ENCODE results near the gene CDKN2A.

CDKN2A gene

DNA sequence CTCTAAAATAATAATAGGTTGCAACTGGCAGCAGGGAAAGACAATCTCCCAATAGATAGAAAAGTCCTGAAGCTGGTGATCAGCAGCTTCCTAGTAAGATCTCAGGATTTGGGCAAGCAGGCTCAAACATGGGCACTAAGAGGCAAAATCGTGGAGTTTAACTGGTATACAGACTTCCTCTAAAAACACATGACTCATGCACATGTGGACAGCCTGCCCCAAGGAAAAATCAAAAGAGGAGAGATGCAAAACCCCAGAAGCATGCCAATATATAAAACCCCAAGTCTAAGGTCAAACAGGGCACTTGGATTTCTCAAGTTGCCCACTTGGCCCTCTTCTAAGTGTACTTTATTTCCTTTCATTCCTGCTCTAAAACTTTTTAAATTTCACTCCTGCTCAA lies 62.8 kb downstream of the CDKN2A start:
- peak; percentile 13; the same call in 1 of the 2 replicates for TF ChIP-seq SPI1 (IDR thresholded peaks at IDR 0.05; ENCODE audit: borderline replicate concordance, low read depth)
- no peak for TF ChIP-seq POLR2AphosphoS5 (IDR thresholded peaks at IDR 0.05; ENCODE audit: low read depth)
- H3K4me3 ChIP-seq (replicated peaks; ENCODE audit: insufficient read depth, low read length), result no peak overlapping the region
- no peak for DNase-seq (ENCODE audit: low read depth in 1 of 2, low spot score in 1 of 2)
- H3K27ac ChIP-seq (replicated peaks), result no peak overlapping the region
- no peaks in the 10 kb centered on the region for H3K27me3 ChIP-seq (ENCODE audit: insufficient read depth, poor library complexity, severe bottlenecking)

DNA sequence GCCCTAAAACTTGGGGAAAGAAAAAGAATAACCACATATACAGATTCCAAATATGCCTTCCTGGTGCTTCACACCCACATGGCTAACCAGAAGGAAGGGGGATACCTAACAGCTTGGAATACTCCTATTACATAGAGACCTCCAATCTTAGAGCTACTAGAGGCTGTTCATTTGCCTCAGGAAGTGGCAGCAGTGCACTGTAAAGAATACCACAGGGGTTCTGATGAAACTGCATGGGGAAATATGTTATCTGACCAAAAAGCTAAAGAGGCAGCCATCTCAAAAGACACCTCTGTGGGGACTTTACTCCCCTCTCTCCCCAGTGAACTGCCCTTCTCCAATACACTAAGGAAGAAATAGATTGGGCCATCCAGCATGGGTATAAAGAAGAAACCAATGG lies 66.4 kb downstream of the CDKN2A start:
- Histone ChIP-seq H3K27ac (replicated peaks) (no peak overlapping the region), H3K27me3 (ENCODE audit: insufficient read depth, poor library complexity, severe bottlenecking) (no peaks in the 10 kb centered on the region), H3K4me3 (replicated peaks; ENCODE audit: insufficient read depth, low read length) (no peak overlapping the region)
- no peak for TF ChIP-seq GABPA (IDR thresholded peaks at IDR 0.05; ENCODE audit: low read depth)
- TF ChIP-seq, protein P1, sequence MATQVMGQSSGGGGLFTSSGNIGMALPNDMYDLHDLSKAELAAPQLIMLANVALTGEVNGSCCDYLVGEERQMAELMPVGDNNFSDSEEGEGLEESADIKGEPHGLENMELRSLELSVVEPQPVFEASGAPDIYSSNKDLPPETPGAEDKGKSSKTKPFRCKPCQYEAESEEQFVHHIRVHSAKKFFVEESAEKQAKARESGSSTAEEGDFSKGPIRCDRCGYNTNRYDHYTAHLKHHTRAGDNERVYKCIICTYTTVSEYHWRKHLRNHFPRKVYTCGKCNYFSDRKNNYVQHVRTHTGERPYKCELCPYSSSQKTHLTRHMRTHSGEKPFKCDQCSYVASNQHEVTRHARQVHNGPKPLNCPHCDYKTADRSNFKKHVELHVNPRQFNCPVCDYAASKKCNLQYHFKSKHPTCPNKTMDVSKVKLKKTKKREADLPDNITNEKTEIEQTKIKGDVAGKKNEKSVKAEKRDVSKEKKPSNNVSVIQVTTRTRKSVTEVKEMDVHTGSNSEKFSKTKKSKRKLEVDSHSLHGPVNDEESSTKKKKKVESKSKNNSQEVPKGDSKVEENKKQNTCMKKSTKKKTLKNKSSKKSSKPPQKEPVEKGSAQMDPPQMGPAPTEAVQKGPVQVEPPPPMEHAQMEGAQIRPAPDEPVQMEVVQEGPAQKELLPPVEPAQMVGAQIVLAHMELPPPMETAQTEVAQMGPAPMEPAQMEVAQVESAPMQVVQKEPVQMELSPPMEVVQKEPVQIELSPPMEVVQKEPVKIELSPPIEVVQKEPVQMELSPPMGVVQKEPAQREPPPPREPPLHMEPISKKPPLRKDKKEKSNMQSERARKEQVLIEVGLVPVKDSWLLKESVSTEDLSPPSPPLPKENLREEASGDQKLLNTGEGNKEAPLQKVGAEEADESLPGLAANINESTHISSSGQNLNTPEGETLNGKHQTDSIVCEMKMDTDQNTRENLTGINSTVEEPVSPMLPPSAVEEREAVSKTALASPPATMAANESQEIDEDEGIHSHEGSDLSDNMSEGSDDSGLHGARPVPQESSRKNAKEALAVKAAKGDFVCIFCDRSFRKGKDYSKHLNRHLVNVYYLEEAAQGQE (IDR thresholded peaks at IDR 0.05; ENCODE audit: insufficient replicate concordance, low read depth), result no peak
- DNase-seq (ENCODE audit: low read depth in 1 of 2, low spot score in 1 of 2), result no peak

DNA sequence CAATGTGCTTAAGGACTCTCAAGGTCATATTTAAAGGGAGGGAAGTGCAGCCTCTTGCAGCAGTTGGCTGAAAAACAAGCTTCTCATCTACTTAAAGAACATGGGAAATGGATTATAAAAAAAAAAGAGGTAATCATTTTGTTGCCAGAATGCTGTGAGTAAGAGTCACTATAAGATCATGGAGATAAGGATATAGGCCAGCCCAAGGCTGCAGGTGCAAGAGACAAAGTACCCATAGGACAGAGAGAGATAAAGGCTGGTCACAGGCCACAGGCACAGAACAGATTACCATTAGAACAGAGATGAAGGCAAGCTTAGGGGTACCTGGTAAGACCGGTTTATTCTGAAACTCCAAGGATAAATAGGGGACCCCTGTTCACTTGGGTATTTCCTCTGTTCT lies 70.5 kb downstream of the CDKN2A start:
- Histone ChIP-seq H3K27me3 (ENCODE audit: insufficient read depth, poor library complexity, severe bottlenecking) (no peaks in the 10 kb centered on the region), H3K27ac (replicated peaks) (no peak overlapping the region), H3K4me3 (replicated peaks; ENCODE audit: insufficient read depth, low read length) (no peak overlapping the region)
- DNase-seq (ENCODE audit: low read depth in 1 of 2, low spot score in 1 of 2), result no peak
- TF ChIP-seq, protein P2, sequence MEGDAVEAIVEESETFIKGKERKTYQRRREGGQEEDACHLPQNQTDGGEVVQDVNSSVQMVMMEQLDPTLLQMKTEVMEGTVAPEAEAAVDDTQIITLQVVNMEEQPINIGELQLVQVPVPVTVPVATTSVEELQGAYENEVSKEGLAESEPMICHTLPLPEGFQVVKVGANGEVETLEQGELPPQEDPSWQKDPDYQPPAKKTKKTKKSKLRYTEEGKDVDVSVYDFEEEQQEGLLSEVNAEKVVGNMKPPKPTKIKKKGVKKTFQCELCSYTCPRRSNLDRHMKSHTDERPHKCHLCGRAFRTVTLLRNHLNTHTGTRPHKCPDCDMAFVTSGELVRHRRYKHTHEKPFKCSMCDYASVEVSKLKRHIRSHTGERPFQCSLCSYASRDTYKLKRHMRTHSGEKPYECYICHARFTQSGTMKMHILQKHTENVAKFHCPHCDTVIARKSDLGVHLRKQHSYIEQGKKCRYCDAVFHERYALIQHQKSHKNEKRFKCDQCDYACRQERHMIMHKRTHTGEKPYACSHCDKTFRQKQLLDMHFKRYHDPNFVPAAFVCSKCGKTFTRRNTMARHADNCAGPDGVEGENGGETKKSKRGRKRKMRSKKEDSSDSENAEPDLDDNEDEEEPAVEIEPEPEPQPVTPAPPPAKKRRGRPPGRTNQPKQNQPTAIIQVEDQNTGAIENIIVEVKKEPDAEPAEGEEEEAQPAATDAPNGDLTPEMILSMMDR (IDR thresholded peaks at IDR 0.05; ENCODE audit: insufficient read depth, low read length), result no peak
- no peak for TF ChIP-seq GABPA (IDR thresholded peaks at IDR 0.05; ENCODE audit: low read depth)
- TF ChIP-seq POLR2AphosphoS5 (IDR thresholded peaks at IDR 0.05; ENCODE audit: low read depth), result no peak
- TF ChIP-seq, protein P1 (IDR thresholded peaks at IDR 0.05; ENCODE audit: insufficient replicate concordance, low read depth), result no peak
- no peak for TF ChIP-seq SPI1 (IDR thresholded peaks at IDR 0.05; ENCODE audit: borderline replicate concordance, low read depth)

DNA sequence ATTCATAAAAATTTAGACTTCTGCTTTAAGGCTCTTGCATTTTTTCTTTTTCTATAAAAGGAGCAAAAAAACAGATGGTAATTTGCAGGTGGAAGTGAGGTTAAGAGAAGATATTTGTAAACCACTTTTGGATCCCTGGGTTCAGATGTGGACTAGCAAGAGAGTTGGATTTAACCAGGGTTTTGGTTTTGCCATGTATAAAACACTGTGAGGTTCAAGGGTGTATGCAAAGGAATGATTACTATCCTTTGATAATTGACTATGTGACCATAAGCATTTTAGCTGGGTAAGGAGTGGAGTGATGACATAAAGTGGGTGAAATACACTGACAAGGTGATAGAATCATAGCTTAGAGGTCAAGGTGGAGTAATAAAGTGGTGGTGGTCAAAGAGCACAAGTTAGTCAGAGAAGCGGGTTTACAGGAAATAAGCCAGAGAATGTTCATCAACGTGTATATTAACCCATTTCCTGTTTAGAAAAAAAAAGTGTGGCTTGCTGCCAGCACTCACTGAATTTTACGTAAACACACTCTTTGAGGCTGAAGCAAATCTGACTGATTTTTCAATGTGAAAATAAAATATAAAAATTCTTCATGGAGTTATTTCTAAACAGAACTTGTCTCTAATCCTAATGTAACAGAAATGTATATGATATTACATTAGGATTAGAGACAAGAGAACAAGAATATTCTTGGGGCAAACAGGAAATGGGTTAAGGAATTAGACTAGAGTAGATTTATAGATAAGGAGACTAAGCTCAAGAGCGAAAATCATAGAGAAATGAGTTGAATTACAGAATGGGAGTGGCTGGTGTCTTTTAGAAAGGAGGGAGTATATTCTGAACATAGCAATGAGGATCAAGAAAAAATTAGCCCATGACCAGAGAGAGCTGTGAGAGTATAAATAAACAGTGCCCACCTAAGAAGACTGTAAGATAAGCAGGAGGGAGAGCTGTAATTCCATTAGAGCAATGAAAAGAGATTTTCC lies 74.5 kb downstream of the CDKN2A start:
- no peaks in the 10 kb centered on the region for H3K27me3 ChIP-seq (ENCODE audit: insufficient read depth, poor library complexity, severe bottlenecking)
- H3K4me3 ChIP-seq (replicated peaks; ENCODE audit: insufficient read depth, low read length), result no peak overlapping the region
- no peak for TF ChIP-seq POLR2AphosphoS5 (IDR thresholded peaks at IDR 0.05; ENCODE audit: low read depth)
- no peak for TF ChIP-seq SPI1 (IDR thresholded peaks at IDR 0.05; ENCODE audit: borderline replicate concordance, low read depth)
- TF ChIP-seq, protein P2 (IDR thresholded peaks at IDR 0.05; ENCODE audit: insufficient read depth, low read length), result no peak
- no peak for TF ChIP-seq GABPA (IDR thresholded peaks at IDR 0.05; ENCODE audit: low read depth)
- TF ChIP-seq, protein P1 (IDR thresholded peaks at IDR 0.05; ENCODE audit: insufficient replicate concordance, low read depth), result no peak
- H3K27ac ChIP-seq (replicated peaks), result peak overlapping the region; percentile 22; the same call in 1 of the 2 replicates
- peak in 1 of 2 experiments; percentile 42 for DNase-seq (ENCODE audit: low read depth in 1 of 2, low spot score in 1 of 2)
